K562 (cell line): ENCODE results near the gene CCDC28B. TPM values are rescaled to one million over a fixed set of nuclear protein-coding genes. Genes with fewer than 3 reads are reported as not detected.

Experiments
- ARID1B ChIP-seq: fragments of 450-650 bp; IDR thresholded peaks from 2 replicates; pipeline ENCODE4 v1.6.1; 2016; ENCODE audit warnings: antibody characterized with exemption, mild to moderate bottlenecking, inconsistent platforms
- GATAD2B ChIP-seq: fragments of 450-650 bp; IDR thresholded peaks from 2 replicates; pipeline ENCODE4 v1.6.1; 2017; ENCODE audit warnings: mild to moderate bottlenecking, borderline replicate concordance
- MYC ChIP-seq, 2 experiments: fragments of 250-450 bp in 1 of 2; sonication (Bioruptor Pico) in 1 of 2; IDR thresholded peaks; 2 replicates each; pipeline versions ENCODE4 v1.5.1 to v1.6.1; 2012 to 2021; ENCODE audit warnings: low read depth in 2 of 2, borderline replicate concordance in 1 of 2, improper control_type of control experiment in 1 of 2, low read length in 1 of 2, mild to moderate bottlenecking in 1 of 2, moderate library complexity in 1 of 2
- NBN ChIP-seq: fragments of 450-650 bp; IDR thresholded peaks from 2 replicates; pipeline ENCODE4 v1.6.1; 2016; ENCODE audit warnings: low read depth, mild to moderate bottlenecking
- SMARCA4 ChIP-seq: fragments of 450-650 bp; IDR thresholded peaks from 2 replicates; pipeline ENCODE4 v1.6.1; 2016
- THRAP3 ChIP-seq: fragments of 450-650 bp; IDR thresholded peaks from 2 replicates; pipeline ENCODE4 v1.6.1; 2016; ENCODE audit warnings: mild to moderate bottlenecking, inconsistent platforms, borderline replicate concordance
- YBX1 ChIP-seq: fragments of 450-650 bp; IDR thresholded peaks from 2 replicates; pipeline ENCODE4 v1.7.1; 2016; ENCODE audit warnings: mild to moderate bottlenecking
- polyA plus RNA-seq, 8 experiments: library from polyadenylated mRNA; depleted of rRNA in 4 of 8; stranded (reverse) in 5 of 8; unstranded in 3 of 8; fragments of >200 nt; fragmentation: Nextera tagmentation in 2 of 8; fragmentation: Illumina TruSeq in 1 of 8; extraction: Ambion mirVana in 2 of 8; extraction: Trizol in 1 of 8; gene quantifications; 2 replicates each; pipeline versions ENCODE4 v1.2.1 to v1.2.3, GENCODE V29; 2011 to 2014; ENCODE audit warnings: inconsistent platforms in 1 of 8, missing spikeins in 1 of 8
- total RNA-seq, 7 experiments: library from RNA; depleted of rRNA in 6 of 7; stranded (reverse); fragments of >200 nt in 6 of 7; fragmentation: Illumina TruSeq in 2 of 7; extraction: Trizol in 2 of 7; gene quantifications; 2 replicates each; pipeline versions ENCODE4 v1.2.1 to v1.2.3, GENCODE V29; 2011 to 2021; ENCODE audit warnings: low replicate concordance in 1 of 7
- TF ChIP-seq, protein P1 (sequence below): fragments of 450-650 bp; IDR thresholded peaks from 2 replicates; pipeline ENCODE4 v1.6.1; 2018; ENCODE audit not compliant: partially characterized antibody

Gene CCDC28B
- total and polyA plus RNA-seq, 9 of the 15 experiments (the other 6 are each of a cell fraction or from before 2014, with no cell fraction given): 5.7 to 54.5 (median 31.7) TPM

DNA sequence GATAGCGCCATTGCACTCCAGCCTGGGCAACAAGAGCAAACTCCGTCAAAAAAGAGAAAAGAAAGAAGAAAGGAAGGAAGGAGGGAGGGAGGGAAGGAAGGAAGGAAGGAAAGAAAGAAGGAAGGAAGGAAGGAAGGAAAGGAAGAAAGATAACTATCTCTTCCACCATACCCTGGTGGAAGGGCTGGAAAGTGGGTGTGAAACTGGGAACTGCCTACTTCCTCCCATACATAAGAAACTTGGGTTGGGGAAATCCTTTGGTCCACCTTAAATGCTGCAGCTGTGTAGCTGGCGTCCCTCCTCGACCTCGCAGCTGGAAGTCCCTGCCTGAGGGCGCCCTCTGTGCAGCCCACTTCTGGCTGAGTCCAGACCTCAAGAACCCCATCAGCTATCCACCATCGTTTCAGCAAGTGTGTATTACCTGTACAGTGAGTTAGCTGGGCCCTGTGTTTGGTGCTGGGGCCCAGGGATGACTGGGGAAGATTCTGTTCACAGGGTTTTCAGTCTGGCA is 42.0 kb downstream of the CCDC28B start (continued):
- TF ChIP-seq, protein P1, sequence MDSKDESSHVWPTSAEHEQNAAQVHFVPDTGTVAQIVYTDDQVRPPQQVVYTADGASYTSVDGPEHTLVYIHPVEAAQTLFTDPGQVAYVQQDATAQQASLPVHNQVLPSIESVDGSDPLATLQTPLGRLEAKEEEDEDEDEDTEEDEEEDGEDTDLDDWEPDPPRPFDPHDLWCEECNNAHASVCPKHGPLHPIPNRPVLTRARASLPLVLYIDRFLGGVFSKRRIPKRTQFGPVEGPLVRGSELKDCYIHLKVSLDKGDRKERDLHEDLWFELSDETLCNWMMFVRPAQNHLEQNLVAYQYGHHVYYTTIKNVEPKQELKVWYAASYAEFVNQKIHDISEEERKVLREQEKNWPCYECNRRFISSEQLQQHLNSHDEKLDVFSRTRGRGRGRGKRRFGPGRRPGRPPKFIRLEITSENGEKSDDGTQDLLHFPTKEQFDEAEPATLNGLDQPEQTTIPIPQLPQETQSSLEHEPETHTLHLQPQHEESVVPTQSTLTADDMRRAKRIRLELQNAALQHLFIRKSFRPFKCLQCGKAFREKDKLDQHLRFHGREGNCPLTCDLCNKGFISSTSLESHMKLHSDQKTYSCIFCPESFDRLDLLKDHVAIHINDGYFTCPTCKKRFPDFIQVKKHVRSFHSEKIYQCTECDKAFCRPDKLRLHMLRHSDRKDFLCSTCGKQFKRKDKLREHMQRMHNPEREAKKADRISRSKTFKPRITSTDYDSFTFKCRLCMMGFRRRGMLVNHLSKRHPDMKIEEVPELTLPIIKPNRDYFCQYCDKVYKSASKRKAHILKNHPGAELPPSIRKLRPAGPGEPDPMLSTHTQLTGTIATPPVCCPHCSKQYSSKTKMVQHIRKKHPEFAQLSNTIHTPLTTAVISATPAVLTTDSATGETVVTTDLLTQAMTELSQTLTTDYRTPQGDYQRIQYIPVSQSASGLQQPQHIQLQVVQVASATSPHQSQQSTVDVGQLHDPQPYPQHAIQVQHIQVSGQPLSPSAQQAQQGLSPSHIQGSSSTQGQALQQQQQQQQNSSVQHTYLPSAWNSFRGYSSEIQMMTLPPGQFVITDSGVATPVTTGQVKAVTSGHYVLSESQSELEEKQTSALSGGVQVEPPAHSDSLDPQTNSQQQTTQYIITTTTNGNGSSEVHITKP: peak; percentile 15
- no peak for TF ChIP-seq THRAP3
- TF ChIP-seq NBN: no peak
- TF ChIP-seq GATAD2B: no peak
- peak; percentile 39; the same call in 1 of the 2 replicates for TF ChIP-seq ARID1B
- 0 out of 2 replicates have a peak, but pooled peaks have one; percentile 26 for TF ChIP-seq SMARCA4
- 0 out of 2 replicates have a peak, but pooled peaks have one; percentile 64 for TF ChIP-seq YBX1
- TF ChIP-seq MYC (IDR thresholded peaks at IDR 0.05; ENCODE audit: low read depth, low read length): no peak
- TF ChIP-seq MYC (CRISPR knock-in tag; IDR thresholded peaks at IDR 0.05; ENCODE audit: borderline replicate concordance, low read depth): no peak
